ENCODE results near the gene POMT1.
A peak's percentile ranks its signal among the peaks of the same experiment; 100 is the strongest.
"Not testable (repeated sequence)": the region's sequence is repeated elsewhere in the genome, so short reads cannot be mapped to it uniquely, and the experiment has no call there.

Gene POMT1

DNA sequence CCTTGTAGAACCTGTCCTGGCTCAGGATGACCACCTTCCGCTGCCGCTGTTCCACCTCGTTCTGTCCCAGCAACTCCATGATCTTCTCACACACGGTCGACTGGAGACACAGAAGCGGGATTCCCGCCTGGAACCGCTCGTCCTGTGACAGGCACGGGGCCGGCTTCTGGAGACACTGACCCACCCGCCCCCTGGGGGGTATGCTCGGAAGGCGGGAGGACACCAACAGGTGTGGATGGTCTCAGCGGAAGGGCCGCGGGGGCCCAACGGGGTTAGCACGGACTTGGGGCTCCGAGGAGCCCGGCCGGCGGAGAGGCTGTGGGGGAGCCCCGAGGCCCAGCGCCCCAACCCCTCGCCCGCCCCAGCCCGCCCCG, 27.8 kb downstream of the POMT1 start:
- Histone ChIP-seq H3K36me3 (ENCODE audit: control insufficient read depth, low read depth, low read length) (peaks cover 34% of the 10 kb centered on the region), H3K4me3 (ENCODE audit: low read length) (peak overlapping the region; percentile 88), H3K27me3 (ENCODE audit: control insufficient read depth, insufficient read depth, low read length) (no peaks in the 10 kb centered on the region), H3K9me3 (ENCODE audit: control insufficient read depth, low read depth, low read length) (no peaks in the 10 kb centered on the region), H3K4me1 (ENCODE audit: control insufficient read depth, low read depth, low read length) (peaks cover 4% of the 10 kb centered on the region), H3K9ac (ENCODE audit: low read length) (peak overlapping the region; percentile 65), H3K27ac (ENCODE audit: low read length) (no peak overlapping the region)

DNA sequence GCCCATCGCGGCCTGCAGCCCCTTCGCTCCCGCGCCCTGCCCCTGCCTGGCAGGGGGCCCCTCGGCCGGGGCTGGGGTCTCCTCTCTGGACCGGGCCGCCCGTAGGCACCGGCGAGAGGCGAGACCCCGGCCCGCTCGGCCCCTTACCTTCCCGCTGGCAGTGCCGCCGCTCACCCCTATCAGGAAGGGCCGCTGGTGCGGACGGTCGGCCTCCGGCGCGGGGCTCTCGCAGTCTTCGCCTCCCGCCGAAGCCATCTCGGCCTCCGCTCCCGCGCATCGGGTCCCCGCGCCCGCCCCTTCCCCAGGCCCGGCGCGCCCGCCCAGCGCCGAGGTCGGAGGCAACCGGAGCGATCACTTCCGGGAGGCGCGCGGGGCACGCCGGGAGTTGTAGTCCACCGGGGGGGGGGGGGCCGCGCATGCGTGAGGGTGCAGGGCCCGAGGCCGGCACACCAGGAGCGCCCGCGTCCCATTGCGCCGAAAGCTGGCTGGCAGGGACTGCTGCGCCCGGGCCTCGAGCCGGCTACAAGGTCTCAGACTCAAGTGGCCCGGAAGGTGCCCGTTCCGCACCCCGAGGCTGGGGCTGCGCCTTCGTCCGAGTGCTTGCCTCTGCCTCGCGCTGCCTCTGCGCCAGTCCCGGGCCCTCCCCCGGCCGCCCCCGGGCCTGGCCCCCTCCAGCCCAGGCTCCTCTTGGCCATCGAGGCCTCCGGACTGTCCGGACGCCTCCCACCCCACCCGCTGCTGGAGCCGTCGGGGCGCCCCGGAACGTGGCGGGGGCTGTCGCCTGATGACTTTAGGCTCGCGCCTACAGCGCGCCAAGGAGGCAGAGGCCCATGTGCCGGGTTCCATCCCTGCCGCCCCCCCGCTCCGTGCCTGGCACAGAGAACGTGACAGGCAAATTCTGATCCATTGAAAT, 28.5 kb downstream of the POMT1 start, which contains the start of gene UCK1:
UCK1 (minus strand) TSS at position 344 of the 913 bp plus-strand sequence; CDS start at position 255, 89 bp downstream.
- no peaks in the 10 kb centered on the region for H3K27me3 ChIP-seq (ENCODE audit: control insufficient read depth, insufficient read depth, low read length)
- H3K27ac ChIP-seq (ENCODE audit: low read length): no peak within 1 kb of the TSS
- peak within 1 kb of the TSS; percentile 65 for H3K9ac ChIP-seq (ENCODE audit: low read length)
- H3K4me1 ChIP-seq (ENCODE audit: control insufficient read depth, low read depth, low read length): peaks cover 4% of the 10 kb centered on the region
- peak within 1 kb of the TSS; percentile 88 for H3K4me3 ChIP-seq (ENCODE audit: low read length)
- H3K9me3 ChIP-seq (ENCODE audit: control insufficient read depth, low read depth, low read length): no peaks in the 10 kb centered on the region
- H3K36me3 ChIP-seq (ENCODE audit: control insufficient read depth, low read depth, low read length): peaks cover 27% of the 10 kb centered on the region

DNA sequence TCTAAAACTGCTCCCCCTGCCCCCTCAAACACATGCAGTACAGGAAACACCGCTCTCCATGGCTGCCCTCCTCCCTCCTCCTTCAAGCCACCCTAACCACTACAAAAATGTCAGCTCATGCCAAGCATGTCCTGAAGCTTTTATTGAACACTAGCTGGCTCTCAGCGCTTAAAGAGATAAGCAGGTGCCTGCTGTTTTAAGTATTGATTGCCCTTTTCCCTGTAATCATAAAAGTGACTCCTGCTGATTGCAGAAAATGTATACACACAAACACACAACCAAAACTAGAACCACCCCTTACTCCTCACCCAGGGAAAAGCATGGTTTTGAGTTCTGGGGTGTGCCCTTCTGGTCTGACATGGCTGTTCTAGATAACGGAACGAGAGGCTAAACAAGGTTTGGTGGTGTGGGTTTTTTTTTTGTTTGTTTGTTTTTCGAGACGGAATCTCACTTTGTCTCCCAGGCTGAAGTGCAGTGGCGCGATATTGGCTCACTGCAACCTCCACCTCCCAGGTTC, 32.1 kb downstream of the POMT1 start:
- H3K4me3 ChIP-seq (ENCODE audit: low read length): no peak overlapping the region
- H3K4me1 ChIP-seq (ENCODE audit: control insufficient read depth, low read depth, low read length): peaks cover 4% of the 10 kb centered on the region
- no peaks in the 10 kb centered on the region for H3K36me3 ChIP-seq (ENCODE audit: control insufficient read depth, low read depth, low read length)
- no peak overlapping the region for H3K9ac ChIP-seq (ENCODE audit: low read length)
- H3K9me3 ChIP-seq (ENCODE audit: control insufficient read depth, low read depth, low read length): no peaks in the 10 kb centered on the region
- no peak overlapping the region for H3K27ac ChIP-seq (ENCODE audit: low read length)
- H3K27me3 ChIP-seq (ENCODE audit: control insufficient read depth, insufficient read depth, low read length): no peaks in the 10 kb centered on the region

DNA sequence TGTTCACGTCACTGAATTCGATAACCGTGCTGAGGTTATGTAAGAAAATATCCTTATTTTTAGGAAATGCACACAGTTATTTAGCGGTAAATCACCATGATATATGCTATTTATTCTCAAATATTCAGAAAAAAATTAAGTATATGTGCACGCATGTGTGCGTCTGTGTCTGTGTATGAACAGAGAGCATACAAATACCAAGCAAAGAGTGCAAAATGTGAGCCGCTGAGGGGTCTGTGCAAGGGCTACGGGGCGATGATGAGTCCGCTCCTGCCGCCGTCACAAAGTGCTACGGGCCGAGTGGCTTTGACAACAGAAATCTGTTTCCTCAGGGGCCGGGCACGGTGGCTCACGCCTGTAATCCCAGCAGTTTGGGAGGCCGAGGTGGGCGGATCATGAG, 35.2 kb downstream of the POMT1 start:
- Histone ChIP-seq H3K4me3 (ENCODE audit: low read length) (no peak overlapping the region), H3K9me3 (ENCODE audit: control insufficient read depth, low read depth, low read length) (no peaks in the 10 kb centered on the region), H3K9ac (ENCODE audit: low read length) (no peak overlapping the region), H3K4me1 (ENCODE audit: control insufficient read depth, low read depth, low read length) (no peaks in the 10 kb centered on the region), H3K27ac (ENCODE audit: low read length) (no peak overlapping the region), H3K27me3 (ENCODE audit: control insufficient read depth, insufficient read depth, low read length) (no peaks in the 10 kb centered on the region), H3K36me3 (ENCODE audit: control insufficient read depth, low read depth, low read length) (no peaks in the 10 kb centered on the region)

DNA sequence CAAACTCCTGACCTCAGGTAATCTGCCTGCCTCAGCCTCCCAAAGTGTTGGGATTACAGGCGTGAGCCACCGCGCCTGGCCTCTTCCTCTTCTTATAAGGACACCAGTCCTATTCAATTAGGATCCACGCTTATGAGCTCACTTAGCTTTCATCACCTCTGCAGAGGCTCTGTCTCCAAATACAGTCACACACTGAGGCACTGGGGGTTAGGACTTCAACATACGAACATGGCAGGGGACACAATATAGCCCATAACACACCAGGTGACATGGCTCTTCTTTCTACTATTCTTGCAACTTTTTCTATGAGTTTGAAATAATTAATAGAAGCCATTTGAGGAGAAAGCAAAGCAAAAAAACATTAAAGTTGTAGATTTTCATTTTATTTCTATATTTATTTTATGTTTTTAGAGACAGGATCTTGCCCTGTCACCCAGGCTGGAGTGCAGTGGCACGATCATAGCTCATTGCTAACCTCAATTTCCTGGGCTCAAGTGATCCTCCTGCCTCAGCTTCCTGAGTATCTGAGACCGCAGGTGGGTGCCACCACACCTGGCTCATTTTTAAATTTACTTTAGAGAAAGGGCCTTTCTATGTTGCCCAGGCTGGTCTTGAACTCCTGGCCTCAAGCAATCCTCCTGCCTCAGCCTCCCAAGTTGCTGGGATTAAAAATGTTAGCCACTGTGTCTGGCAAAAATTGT, 36.7 kb downstream of the POMT1 start:
- Histone ChIP-seq H3K27ac (ENCODE audit: low read length) (no peak overlapping the region), H3K9ac (ENCODE audit: low read length) (no peak overlapping the region), H3K4me3 (ENCODE audit: low read length) (no peak overlapping the region), H3K36me3 (ENCODE audit: control insufficient read depth, low read depth, low read length) (no peaks in the 10 kb centered on the region), H3K4me1 (ENCODE audit: control insufficient read depth, low read depth, low read length) (no peaks in the 10 kb centered on the region), H3K27me3 (ENCODE audit: control insufficient read depth, insufficient read depth, low read length) (peaks cover 2% of the 10 kb centered on the region), H3K9me3 (ENCODE audit: control insufficient read depth, low read depth, low read length) (peaks cover 5% of the 10 kb centered on the region)

DNA sequence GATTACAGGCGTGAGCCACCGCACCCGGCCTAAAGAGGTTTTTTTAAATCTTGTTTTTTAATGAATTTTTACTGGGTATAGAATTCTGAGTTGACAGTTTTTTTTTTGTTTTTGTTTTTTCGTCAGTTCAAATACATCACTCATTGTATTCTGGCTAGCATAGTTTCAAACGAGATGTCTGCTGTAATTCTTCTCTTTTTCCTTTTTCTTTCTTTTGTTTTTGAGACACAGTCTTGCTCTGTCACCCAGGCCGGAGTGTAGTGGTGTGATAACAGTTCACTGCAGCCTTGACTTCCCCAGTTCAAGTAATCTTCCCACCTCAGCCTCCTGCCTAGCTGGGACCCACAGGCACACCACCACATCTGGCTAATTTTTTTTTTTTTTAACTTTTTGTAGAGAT, 40.4 kb downstream of the POMT1 start:
- Histone ChIP-seq H3K27me3 (ENCODE audit: control insufficient read depth, insufficient read depth, low read length) (peaks cover 39% of the 10 kb centered on the region), H3K9me3 (ENCODE audit: control insufficient read depth, low read depth, low read length) (peaks cover 5% of the 10 kb centered on the region), H3K4me3 (ENCODE audit: low read length) (no peak overlapping the region), H3K36me3 (ENCODE audit: control insufficient read depth, low read depth, low read length) (no peaks in the 10 kb centered on the region), H3K4me1 (ENCODE audit: control insufficient read depth, low read depth, low read length) (no peaks in the 10 kb centered on the region), H3K27ac (ENCODE audit: low read length) (no peak overlapping the region), H3K9ac (ENCODE audit: low read length) (no peak overlapping the region)

DNA sequence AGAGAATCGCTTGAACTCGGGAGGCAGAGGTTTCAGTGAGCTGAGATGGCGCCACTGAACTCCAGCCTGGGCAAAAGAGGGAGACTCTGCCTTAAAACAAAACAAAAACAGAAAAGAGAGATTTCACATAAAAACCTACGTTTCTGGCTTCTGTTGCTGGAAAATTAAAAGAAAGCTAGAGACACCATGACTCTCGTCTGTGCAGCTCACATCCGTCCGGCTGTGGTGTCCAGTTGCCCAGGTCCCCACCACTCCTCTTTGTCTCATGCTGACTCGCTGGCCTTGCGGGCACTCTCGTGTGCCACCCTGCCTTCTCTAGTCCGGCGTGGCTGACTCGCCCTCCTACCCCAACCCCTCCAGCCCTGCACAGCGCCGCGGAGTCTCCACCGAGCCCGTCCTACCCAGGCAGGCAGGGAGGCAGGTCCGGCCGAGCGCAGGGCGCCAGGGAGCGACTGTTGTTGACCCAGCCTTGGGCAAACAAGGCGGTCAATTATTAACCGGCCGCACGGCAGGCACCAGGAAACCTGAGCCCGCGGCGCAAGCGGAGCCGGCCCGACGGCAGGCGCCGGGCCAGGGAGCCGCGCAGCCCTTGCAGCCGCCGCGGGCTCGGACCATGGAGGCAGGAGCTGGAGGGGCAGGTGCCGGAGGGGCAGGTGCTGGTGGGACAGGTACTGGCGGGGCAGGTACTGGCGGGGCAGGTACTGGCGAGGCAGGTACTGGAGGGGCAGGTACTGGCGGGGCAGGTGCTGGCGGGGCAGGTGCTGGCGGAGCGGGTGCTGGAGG, 42.5 kb downstream of the POMT1 start, which contains the start of gene PRRT1B:
PRRT1B (plus strand) TSS at position 521 of the 783 bp plus-strand sequence; CDS start at position 614, 93 bp downstream.
- Histone ChIP-seq H3K9me3 (ENCODE audit: control insufficient read depth, low read depth, low read length) (peaks cover 5% of the 10 kb centered on the region), H3K27ac (ENCODE audit: low read length) (no peak within 1 kb of the TSS), H3K9ac (ENCODE audit: low read length) (no peak within 1 kb of the TSS), H3K36me3 (ENCODE audit: control insufficient read depth, low read depth, low read length) (no peaks in the 10 kb centered on the region), H3K27me3 (ENCODE audit: control insufficient read depth, insufficient read depth, low read length) (peaks cover 44% of the 10 kb centered on the region), H3K4me1 (ENCODE audit: control insufficient read depth, low read depth, low read length) (no peaks in the 10 kb centered on the region), H3K4me3 (ENCODE audit: low read length) (peak within 1 kb of the TSS; percentile 54)

DNA sequence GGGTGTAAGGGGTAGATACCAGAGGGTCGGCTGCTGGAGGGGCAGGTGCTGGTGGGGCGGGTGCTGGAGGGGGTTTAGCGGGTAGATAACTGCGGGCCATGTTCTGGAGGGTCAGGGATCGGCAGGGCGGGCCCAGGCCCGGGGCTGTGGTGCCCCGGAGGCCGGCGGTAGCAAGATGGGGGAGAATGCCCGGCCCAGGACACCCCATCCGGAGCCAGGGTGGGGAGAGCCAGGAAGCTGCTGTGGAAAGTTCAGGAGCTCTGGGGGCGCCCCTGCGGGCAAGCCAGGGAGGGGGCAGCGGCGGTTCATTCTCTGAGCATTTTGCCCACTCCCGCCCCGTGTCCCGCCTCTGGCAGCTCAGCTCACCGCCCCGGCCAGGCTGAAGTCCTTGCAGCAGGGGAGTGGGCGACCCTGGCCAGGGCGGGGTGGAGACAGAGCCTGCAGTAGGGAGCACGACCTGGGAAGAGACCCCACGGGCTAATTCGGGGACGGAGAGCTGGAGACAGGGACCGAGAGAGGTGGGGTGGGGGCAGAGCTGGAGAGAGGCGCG, 43.1 kb downstream of the POMT1 start:
- H3K4me1 ChIP-seq (ENCODE audit: control insufficient read depth, low read depth, low read length): no peaks in the 10 kb centered on the region
- peak overlapping the region; percentile 54 for H3K4me3 ChIP-seq (ENCODE audit: low read length)
- H3K9ac ChIP-seq (ENCODE audit: low read length): no peak overlapping the region
- H3K27me3 ChIP-seq (ENCODE audit: control insufficient read depth, insufficient read depth, low read length): peaks cover 44% of the 10 kb centered on the region
- H3K36me3 ChIP-seq (ENCODE audit: control insufficient read depth, low read depth, low read length): no peaks in the 10 kb centered on the region
- H3K27ac ChIP-seq (ENCODE audit: low read length): no peak overlapping the region
- H3K9me3 ChIP-seq (ENCODE audit: control insufficient read depth, low read depth, low read length): peaks cover 5% of the 10 kb centered on the region

DNA sequence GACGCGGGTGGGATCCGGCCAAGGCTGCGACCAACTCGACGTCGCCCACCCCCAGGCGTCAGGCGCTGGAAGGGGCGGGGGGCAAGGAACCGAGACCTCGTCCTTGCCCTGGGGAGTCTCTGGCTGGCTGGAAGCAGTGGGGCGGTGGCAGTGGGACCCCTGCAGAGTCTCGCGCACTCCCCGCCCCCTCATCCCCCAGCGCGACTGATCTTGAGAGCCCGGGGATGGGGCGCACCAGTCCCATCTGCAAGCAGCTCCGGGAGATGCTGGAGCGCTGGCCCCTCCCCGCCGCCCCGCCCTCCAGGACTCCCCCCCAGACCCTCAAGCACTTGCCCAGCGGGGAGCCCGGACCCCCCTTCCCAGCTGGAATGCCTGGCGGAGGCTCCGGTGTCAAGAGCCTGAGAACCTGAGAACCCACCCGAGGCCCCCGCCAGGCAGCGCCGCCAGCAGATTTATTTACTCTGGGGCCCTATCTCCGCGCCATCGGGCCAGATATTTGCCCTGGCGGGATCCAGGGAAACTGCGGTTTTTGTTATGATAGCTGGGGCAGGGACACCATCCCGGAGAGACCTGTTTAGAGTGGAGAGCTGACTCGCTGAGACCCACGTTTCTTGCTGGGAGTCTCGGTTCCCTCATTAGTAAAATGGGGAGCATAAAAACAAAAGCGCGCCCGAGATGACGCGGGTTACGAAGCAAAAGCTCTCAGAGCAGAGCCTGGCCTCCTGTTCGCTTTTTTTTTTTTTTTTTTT, 43.8 kb downstream of the POMT1 start:
- H3K36me3 ChIP-seq (ENCODE audit: control insufficient read depth, low read depth, low read length): no peaks in the 10 kb centered on the region
- H3K27me3 ChIP-seq (ENCODE audit: control insufficient read depth, insufficient read depth, low read length): peaks cover 44% of the 10 kb centered on the region
- H3K27ac ChIP-seq (ENCODE audit: low read length): no peak overlapping the region
- no peaks in the 10 kb centered on the region for H3K4me1 ChIP-seq (ENCODE audit: control insufficient read depth, low read depth, low read length)
- peaks cover 5% of the 10 kb centered on the region for H3K9me3 ChIP-seq (ENCODE audit: control insufficient read depth, low read depth, low read length)
- H3K9ac ChIP-seq (ENCODE audit: low read length): no peak overlapping the region
- peak overlapping the region; percentile 54 for H3K4me3 ChIP-seq (ENCODE audit: low read length)

DNA sequence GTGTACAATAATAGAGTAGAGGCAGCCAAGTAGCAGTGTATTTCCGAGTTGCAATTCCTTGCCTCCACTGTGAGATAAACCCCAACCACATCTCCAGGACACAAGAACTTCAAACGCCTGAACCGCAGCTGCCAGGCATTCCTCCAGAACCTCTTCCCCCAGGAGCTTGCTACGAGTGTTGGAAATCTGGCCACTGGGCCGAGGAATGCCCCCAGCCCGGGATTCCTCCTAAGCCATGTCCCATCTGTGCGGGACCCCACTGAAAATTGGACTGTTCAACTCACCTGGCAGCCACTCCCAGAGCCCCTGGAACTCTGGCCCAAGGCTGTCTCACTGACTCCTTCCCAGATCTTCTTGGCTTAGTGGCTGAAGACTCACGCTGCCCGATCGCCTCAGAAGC, 46.5 kb downstream of the POMT1 start:
- H3K9ac ChIP-seq (ENCODE audit: low read length); H3K4me3 ChIP-seq (ENCODE audit: low read length); H3K36me3 ChIP-seq (ENCODE audit: control insufficient read depth, low read depth, low read length); H3K4me1 ChIP-seq (ENCODE audit: control insufficient read depth, low read depth, low read length); H3K9me3 ChIP-seq (ENCODE audit: control insufficient read depth, low read depth, low read length); H3K27ac ChIP-seq (ENCODE audit: low read length): not testable (repeated sequence)
- peaks cover 43% of the 10 kb centered on the region for H3K27me3 ChIP-seq (ENCODE audit: control insufficient read depth, insufficient read depth, low read length)

All from iPS-18a (cell line).